ENCODE data around the gene TSPAN4.

DNA sequence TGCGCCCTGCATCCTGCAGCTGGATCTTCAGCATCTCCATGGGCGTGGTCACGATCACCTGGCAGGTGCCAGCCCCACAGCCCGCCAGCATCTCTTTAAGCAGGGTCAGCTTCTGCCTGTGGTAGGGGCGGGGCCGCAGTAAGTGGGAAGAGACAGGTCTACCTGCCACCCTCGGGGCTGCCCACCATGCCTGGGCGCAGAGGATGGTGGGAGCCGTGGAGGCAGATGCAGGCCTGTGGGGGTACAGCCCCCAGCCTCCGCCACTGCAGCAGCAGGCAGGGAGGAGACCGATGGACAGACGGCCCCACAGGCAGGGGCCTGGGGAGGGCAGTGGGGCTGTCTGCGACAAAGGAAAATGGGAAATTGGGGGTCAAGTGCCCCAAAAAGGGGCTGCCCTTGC, 49.8 kb upstream of the TSPAN4 start:
- TF ChIP-seq, protein P1, sequence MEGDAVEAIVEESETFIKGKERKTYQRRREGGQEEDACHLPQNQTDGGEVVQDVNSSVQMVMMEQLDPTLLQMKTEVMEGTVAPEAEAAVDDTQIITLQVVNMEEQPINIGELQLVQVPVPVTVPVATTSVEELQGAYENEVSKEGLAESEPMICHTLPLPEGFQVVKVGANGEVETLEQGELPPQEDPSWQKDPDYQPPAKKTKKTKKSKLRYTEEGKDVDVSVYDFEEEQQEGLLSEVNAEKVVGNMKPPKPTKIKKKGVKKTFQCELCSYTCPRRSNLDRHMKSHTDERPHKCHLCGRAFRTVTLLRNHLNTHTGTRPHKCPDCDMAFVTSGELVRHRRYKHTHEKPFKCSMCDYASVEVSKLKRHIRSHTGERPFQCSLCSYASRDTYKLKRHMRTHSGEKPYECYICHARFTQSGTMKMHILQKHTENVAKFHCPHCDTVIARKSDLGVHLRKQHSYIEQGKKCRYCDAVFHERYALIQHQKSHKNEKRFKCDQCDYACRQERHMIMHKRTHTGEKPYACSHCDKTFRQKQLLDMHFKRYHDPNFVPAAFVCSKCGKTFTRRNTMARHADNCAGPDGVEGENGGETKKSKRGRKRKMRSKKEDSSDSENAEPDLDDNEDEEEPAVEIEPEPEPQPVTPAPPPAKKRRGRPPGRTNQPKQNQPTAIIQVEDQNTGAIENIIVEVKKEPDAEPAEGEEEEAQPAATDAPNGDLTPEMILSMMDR (conservative IDR thresholded peaks at IDR 0.05), result no peak
- no peak for TF ChIP-seq EZH2 (IDR thresholded peaks at IDR 0.05; ENCODE audit: low read depth)

Measured in PC-9 (cell line).